ENCODE measurements around the gene HMGXB4.

DNA sequence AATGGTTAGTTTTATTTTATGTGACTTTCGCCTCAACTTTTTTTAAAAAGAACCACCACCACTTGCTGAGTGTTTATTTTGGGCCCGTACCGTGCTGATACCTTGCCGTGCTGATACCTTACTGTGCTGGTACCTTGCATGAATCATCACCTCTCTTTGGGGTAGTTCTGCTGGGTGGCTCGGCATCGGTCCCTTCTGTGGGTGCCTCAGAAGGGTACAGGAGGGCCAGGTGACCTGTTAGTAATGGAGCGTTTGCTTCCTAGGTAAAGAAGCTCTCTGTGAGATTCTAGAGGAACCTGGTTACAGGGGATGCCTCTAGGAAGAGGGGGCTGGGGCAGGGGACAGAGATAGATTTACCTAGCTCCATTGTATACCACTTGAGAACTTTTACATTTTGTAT is 59.5 kb downstream of the HMGXB4 start:
- TF ChIP-seq, protein P1, sequence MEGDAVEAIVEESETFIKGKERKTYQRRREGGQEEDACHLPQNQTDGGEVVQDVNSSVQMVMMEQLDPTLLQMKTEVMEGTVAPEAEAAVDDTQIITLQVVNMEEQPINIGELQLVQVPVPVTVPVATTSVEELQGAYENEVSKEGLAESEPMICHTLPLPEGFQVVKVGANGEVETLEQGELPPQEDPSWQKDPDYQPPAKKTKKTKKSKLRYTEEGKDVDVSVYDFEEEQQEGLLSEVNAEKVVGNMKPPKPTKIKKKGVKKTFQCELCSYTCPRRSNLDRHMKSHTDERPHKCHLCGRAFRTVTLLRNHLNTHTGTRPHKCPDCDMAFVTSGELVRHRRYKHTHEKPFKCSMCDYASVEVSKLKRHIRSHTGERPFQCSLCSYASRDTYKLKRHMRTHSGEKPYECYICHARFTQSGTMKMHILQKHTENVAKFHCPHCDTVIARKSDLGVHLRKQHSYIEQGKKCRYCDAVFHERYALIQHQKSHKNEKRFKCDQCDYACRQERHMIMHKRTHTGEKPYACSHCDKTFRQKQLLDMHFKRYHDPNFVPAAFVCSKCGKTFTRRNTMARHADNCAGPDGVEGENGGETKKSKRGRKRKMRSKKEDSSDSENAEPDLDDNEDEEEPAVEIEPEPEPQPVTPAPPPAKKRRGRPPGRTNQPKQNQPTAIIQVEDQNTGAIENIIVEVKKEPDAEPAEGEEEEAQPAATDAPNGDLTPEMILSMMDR (IDR thresholded peaks at IDR 0.05): no peak
- TF ChIP-seq EZH2 (IDR thresholded peaks at IDR 0.05; ENCODE audit: borderline replicate concordance, insufficient read depth, low read depth, low read length, poor library complexity, severe bottlenecking): no peak

Measured in B cell (primary cell).